ENCODE measurements around the gene ITIH5.
A peak's percentile ranks its signal among the peaks of the same experiment; 100 is the strongest.
"Not testable (repeated sequence)": the region's sequence is repeated elsewhere in the genome, so short reads cannot be mapped to it uniquely, and the experiment has no call there.

Gene ITIH5

DNA sequence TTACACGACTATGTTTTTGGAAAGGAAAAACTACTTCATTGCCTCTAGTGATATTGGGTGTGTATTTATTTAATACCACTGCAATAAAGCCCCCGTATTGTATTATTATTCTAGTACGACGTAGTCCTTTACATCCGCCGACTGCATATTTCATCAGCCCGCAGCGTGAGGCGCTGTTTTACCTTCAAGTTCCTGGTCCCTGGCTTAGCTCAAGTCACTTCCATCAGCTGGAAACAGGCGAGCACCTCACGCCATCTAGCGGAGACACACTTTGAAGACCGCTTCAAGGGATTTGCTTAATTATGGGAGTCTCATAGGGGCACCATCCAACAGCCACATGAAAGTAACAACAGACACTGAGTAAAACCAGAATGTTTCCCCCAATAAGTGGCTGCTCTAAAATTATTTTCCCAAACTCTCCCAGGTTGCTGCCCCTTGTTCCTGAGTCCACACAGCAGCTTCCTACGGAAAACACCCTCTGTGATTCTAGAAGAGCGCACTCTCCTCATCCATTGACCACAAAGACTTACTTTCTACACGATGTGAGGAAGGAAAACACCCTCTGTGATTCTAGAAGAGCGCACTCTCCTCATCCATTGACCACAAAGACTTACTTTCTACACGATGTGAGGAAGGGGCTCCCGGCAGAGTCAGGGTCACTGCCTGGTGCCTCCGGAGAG, 20.6 kb upstream of the ITIH5 start:
- DNase-seq: peak; percentile 81

DNA sequence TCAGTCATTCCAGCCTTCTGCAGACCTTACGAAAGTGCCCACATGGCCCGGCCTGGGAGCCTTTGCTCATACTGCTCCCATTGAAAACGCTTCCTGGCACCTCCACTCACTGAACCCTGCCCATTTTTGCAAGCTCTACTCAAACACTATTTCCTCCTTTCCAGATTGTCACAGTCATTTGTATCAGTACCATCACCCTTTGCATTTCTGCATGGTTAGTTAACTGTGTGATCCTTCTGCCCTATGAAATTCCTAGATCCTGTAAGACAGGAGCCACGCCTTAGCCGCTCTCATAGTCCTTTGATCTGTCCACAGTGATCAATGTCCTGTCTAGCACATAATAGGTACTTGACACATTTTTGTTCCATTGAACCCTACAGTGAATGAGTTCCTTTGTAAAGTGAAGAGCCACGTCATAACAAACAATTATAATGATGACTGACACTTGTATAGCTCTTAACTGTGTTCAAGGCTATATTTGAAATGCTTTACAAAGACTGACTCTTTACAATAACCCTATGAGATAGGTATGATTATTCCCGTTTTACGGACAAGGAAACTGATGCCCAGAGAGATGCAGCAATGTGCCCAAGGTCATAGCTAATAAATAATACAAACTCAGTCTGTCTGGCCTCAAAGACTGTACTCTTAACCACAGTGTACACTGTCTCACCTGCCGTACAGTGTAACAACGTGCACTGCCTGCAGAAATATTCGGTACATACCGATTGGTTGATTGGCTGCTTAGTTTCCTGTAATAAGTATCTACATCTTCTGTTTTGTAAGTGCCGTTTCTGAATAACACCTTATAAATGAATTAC, 19.8 kb upstream of the ITIH5 start:
- no peak for DNase-seq

DNA sequence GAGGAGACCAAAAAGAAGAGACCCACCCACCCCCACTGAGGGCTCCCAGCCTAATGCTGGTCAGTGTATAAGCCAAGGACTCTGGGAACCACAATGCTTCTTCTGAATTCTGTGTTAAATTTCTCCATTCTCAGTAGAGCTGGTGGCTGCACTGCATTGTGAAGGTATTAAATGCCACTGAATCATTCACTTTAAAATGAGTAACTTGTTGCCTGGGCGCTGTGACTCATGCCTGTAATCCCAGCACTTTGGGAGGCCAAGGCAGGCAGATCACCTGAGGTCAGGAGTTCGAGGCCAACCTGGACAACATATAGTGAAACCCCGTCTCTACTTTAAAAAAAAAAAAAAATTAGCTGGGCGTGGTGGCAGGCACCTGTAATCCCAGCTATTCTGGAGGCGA, 13.3 kb upstream of the ITIH5 start:
- not testable (repeated sequence) for DNase-seq

DNA sequence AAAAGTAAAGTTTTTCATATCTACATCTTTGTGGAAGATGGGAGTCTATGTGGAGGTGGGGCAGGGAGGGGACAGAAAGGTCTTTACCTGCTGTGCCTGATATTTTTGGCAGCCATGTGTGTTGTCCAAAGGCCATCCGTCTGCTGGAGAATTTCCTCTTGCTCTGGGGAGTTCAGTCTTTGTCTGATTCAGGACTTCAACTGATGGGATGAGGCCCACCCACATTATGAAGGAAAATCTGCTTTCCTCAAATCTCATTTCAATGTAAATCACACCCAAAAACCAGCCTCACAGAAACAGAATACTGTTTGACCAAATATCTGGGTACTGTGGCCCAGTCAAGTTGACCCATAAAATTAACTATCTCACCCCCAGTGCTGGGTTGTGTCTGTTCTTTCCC, 12.5 kb upstream of the ITIH5 start:
- DNase-seq: no peak

DNA sequence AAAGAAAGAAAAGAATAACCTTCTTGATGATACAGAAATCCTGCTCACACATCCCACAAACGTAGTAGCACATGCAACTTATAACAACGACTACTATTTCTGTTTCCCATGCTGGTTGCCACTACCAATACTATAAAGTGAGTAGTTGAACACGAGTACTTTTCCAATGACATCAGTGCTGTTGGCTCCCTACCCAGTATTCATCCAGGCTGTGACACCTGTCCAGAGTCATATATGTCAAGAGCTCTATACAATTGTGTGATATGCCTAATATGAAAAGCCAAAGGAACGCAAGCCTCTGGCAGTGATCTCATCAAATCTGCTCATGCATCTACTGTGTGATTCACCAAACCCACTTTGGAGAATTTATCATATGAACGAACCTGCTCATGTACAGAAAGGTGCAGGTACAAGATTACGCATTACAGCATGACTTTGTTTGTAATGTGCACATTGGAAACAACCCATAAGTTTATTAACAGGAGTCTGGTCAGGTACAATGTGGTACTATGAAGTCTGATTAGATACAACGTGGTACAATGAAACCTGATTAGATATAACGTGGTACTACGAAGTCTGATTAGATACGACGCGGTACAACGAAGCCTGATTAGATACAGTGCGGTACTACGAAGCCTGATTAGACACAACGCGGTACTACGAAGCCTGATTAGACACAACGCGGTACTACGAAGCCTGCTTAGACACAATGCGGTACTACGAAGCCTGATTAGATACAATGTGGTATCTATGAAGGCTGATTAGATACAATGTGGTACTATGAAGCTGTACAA, 5.8 kb upstream of the ITIH5 start:
- no peak for DNase-seq

DNA sequence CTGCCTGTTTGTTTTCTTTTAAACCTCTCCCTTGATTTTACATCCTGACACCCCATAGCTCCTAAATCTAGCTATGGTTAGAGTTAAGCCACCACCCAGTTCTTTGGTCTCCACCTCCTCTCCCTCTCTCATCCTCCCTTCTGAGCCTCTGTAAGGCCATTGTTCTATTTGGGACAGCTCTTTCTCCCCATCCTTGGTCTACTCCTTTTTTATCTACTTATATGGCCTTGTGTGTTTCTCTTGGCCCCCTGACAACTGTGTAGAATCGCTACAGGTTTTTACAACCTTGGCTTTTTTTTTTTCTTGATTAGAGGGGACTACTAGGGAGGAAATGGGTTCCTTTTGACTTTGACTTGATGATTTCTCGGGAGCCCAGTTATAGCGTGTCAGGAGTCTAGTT, 3.4 kb upstream of the ITIH5 start:
- no peak for DNase-seq

DNA sequence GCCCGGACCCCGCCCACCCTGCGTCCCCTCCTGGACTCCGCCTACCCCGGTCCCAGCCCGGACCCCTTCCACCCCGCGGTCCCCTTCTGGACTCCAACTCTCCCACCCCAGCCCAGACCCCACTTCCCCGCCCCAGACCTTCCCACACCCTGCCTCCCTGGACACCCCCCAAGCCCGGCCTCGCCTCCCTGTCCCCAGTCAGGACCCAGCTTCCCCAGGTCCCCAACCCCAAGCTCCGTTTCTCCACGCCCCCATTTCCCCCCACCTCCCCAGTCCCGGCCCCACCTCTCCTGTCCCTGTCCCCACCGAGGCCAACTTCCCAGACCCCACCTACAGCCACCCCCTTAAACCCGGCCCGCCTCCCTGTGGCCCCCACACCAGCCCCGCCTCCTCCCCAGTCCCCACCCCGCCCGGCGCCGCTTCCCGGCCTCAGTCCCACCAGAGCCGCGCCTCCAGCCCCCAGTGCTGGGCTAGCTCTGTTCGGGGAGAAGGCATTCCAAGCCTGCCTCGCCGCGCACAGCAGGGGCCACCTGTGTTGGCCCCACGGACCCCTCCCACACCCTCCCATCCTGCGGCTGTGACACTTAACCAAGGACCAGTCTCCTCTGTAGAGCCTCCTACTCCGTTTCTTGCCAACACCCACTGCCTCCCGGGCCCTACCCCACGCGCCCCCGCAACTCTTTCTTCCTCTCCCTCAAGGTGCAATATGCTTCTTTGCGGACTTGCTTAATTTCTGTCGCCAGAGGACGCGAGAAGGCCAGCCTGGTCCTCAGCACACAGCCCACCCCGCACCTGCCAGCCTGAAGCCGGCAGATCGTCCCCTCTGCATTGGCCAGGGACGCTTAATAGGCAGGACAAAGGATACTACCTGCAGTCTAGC, 736 bp upstream of the ITIH5 start:
- DNase-seq: no peak

DNA sequence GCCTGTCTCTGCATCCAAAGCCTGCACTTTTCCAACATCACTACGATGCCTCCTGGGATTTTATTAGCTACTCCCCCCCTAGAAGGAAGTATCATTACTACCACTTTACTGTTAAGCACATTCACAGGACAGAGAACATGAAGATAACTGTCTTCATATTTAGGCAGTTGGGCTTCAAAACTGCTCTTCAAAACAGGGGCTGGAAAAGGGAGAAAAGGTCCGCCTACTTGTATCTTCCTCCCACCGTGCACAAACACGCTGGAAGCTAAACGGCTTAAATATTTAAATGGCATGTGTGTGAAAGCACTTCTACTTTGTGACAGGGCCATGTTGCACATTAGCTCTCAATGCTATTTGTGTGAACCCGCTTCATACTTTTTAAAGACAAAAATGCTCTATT, 999 bp downstream of the ITIH5 start:
- DNase-seq: no peak

DNA sequence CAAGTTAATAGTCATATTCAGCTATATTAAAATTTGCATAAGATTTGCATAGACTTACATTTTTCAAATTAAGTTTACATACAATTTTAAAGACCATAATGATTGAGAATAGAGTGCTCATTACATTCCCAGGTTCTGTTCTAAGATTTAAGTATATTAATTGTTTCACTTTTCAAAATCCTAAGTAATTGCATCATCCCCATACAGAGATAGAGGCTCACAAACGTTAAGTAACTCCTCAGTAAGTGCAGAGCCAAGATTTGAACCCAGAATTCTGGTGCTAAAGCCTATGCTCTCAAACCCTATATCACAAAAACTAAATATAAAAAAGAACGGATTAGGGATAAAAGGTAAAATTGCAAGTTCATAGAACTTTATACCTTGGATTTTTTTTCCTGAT, 2.1 kb downstream of the ITIH5 start:
- no peak for DNase-seq

DNA sequence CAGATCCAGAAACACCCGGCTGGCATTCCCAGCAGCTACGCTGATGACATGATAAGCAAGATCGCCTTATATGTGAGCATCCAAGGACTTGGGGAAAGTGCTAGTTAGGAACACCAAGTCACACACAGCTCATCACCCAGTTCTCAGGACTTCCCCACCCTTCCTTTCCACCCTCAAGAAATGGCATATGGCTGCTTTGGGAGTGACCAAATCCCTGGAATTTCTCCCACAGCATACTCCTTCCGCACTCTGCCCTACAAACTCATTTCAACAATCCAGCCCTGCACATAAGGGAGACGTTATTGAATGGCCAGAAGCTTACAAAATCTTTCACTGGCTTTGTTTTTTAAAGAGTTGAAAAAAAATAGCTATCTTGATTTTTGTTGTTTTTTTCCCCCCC, 4.2 kb downstream of the ITIH5 start:
- DNase-seq: no peak

DNA sequence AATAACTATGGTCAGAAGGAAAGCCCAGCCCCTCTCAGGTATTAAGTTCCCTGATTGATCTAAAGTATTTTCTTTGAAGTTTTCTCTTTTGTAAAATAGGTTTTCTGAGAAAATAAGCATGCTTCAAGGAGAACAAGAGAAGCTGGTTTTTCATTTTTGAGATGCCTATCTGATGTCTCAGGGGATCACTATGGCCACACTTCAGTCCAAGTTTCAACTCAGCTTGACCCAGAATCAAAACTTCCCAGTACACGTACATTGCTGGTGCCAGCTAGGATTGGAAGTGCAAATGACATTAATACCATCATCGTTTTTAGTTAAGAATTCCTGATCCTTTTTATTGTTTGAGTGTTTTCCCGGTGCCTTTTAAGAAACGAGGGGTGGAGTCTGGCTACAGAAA, 7.2 kb downstream of the ITIH5 start:
- DNase-seq: peak; percentile 26

DNA sequence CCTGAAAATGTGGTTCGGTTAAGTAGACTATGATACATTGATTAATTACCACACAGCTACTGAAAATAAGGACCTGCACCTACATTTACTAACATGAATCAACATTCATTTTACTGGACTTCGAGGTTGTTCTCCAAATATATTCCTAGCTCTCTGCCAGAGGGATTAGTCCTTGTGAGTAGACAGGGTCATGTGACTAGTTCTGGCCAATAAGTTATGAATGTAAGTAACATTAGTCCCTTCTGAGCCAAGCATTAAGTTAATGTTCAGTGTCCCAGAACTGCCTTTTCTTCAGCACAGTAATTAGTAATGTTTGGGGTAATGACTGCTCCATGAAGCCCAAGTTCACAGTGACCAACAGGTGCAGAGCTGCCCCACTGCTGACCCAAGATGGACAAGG, 9.2 kb downstream of the ITIH5 start:
- no peak for DNase-seq

DNA sequence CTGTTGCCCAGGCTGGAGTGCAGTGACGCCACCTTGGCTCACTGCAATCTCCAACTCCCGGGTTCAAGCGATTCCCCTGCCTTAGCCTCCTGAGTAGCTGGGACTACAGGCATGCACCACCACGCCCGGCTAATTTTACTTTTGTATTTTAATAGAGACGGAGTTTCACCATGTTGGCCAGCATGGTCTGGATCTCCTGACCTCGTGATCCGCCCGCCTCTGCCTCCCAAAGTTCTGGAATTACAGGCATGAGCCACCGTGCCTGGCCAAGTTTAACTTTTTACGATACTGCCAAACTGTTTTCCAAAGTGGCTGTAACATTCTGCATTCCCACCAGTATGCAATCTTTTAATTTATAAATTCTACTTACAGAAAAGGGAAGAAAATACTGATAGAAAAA, 9.7 kb downstream of the ITIH5 start:
- DNase-seq: not testable (repeated sequence)

DNA sequence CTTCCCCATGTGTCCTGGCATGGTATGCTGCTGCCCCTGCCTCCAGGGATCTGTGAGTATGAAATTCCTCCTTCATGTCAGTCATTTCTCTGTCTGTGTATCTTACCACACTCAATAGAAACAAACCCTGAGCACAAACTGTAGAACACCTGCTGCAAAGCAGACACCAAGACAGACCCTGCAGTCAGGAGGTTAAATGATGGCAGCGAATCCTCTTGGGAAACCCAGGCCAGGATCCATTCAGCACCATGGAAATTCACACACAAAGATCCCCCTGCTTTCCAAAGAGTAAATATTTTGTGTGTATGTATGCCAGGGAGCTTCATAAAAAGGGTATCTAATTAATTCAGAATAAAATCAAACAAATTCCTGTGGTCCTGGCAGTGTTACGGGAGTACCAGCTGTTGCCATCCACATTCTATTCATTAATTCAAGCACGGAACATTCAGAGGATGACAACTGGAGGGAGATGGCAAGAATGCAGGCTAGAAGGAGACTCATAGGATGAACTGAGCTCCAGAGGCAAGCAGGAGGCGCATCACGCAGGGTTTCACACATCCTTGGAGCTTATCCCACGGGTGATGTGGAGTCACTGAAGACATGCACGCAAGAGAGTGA, 14.8 kb downstream of the ITIH5 start:
- DNase-seq: no peak

DNA sequence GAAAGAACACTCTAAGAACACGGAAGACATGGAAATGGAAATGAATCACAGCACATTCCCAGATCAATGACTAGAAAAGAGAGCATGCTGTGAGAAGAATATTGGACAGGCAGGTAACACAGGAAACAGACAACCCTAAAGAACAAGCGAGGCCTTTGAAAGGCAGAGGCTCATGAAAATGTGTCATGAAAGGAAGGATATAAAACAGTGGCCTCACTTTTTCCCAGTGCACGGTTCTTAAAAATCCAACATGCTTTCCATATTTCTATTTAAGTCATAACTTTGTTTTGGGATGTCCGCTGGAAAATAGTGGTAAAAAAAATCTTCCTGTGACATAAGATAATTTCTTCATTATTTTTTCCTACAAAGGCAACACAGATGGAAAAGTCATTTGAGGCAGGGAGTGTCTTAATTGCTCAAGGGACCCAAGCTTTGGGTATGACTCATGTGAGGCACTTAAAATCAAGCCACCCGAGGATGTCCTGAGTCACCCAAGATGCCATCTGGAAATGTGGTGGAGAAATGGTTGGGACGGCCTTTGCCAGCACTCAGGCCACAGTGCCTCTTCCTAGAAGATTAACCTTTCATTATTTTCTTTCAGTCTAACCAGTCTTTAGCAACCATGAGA, 17.0 kb downstream of the ITIH5 start:
- DNase-seq: peak; percentile 49

DNA sequence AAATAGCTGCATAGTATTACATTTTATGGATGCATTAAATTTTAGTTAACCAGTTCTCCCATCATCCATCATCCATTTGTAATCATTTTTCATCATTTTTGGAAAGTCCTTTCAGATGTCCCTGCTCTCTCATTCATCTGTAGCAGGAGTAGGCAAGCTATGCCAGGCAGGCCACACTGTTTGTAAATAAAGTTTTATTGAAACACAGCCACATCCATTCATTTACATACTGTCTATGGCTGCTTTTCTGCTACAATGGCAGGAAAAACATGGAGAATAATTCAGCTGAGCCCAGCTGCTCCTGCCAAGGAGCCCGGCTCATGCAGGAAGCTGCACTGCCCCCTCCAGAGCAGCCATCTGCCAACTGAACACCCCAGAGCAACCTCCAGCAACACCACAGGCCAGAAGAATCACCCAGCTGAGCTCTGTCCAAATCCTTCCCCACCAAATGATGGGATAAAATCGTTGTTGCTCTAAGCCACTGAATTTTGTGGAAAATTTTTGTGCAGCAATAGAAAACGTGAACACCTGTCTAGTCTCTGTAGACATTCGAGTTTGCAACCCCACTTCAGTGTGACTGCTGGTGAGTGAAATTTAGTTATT, 19.6 kb downstream of the ITIH5 start:
- DNase-seq: no peak

DNA sequence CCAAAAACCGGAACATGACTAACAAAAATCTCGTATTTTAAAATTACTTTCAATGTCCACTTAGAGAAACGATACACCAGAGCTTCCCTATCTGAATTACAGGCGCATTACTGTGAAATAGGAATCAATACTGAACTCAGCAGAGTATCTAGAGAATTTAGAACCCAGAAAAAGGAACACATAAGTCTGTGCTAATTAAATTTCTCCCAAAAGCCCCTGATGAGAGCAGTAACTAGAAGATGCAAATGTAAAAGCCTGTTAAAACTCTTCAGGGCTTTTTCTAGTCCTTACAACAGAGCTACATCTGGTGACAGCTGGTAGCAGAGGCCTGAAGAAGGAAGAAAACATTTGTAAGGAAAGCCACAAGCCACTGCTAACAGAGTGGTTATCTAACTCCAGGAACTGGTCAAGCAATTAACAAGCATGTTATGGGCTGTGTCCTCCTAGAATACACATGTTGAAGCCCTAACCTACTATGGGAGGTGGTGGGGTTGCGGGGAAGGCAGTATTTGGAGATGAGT, 24.2 kb downstream of the ITIH5 start:
- DNase-seq: no peak

DNA sequence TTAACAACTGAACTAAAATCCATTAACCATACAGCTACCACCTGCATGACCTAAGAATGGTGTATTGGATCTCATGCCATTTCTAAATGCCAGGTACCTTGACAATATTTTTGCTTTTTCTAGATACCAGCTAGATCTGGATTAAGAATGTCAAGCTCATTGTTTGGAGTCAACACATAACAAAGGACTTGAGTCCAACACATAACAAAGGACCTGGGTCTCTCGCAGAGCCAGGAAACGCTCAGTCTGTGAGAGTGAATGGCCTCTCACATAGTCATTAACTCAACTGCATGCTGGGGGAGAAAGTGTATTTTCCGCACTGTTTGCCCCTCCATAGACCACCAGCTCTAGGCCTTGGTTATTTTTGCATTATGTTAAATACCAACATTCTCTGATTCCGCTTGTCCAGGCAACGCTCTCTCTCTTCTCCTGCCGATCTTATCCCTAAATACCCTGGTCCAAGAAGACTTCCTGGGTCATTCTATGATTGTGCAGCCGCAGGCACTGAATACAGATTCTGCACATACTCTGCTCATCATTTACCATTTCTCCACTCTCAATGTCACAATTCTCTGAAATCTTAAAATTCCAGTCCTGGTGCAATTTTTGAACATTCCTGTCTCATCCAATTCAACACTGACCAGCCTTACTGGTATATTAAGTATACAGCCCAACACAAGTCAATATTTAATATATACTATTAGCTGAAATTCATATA, 31.2 kb downstream of the ITIH5 start:
- no peak for DNase-seq

DNA sequence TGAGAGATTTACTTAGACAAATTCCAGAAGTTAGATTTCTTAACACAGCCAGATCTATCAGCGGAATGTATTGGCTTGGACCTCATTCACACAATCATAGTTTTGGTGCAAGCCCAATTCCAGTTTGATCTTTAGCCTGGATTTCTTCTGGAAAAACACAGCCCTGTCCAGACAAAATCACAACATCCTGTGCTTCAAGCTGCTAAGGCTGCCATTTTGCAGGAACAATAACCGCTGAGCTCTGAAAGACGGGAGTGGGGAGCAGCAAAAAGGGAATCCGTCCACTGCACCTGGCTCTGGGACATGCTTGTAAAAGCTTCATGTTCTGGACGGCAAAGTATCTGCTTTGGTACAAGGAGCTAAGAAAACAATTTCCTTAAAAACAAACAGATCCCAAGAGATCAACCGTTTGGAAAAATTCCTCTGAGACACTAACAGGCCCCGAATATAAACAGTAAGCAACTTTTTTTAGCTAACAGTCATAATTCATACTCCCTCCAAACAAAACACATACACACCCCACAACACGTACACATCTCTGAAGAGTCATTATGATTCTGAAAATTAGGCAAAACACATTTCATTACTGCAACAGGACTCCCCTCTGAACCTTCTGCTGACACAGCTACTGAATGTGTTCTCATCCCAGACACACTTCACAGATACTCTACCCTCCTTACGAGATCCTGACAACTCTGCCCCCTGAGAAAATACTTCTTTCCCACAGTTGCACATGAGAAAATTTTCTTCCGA, 32.4 kb downstream of the ITIH5 start:
- no peak for DNase-seq
